ENCODE measurements around the gene ADAMTS8.

The ADAMTS8 gene

DNA sequence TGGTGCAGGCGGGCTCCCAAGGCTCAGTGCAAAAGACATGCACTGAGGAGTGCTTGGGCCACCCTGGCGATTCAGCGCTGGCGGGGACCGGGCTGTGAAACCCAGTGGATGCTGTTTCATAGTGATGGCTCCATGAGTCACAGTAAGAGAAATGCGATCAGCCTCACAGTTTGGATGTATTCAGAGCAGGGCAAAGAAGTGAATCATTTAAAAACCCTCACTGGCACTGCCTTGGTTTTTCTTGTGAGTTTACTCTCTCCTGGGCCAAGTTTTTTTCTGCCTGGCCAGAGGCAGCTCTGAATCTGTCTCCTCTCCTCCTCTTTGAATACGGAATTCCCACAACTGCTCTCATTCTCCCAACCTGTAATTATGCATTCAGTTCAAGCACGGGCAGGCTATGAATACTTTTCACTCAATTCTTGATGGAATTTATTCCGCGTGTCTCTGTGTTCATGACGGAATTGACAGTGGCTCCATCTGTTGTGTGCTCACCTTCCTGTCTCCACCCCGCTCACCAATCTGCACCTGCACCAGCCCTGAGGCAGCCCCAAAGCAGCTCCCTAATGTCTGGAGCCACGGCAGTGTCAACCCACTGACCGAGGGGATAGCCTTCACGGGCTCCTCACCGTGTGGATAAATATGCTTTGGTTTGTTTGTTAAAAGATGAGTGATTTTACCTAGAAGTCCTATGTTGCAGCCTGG is 14.9 kb downstream of the ADAMTS8 start:
- Histone ChIP-seq H3K9me3 (ENCODE audit: control insufficient read depth, insufficient read depth, low read length) (no peaks in the 10 kb centered on the region), H3K36me3 (ENCODE audit: insufficient read depth, low read length) (no peaks in the 10 kb centered on the region), H3K9ac (ENCODE audit: low read depth, low read length) (no peak overlapping the region), H3K4me1 (ENCODE audit: insufficient read depth, low read length) (peaks cover 5% of the 10 kb centered on the region; the same call in 1 of the 2 replicates)

DNA sequence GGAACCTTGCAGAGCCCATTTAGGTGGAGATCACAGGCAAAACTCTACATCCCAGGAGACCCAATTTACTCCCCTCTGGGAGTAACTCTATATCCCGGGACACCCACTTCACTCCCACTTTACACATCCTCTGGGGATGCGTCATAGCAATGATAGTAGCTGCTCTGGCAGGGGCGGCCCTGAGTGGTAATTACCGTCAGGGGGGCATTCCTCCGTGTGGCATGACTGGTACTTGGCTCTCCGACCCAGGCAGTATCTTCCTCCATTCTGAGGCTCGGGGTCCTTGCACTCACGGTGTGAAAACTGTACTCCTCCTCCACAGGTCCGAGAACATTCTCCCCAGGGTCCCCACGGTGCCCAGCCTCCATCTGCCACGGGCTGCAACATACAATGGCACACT is 17.2 kb downstream of the ADAMTS8 start:
- Histone ChIP-seq H3K4me1 (ENCODE audit: insufficient read depth, low read length) (peaks cover 5% of the 10 kb centered on the region; the same call in 1 of the 2 replicates), H3K9ac (ENCODE audit: low read depth, low read length) (no peak overlapping the region), H3K36me3 (ENCODE audit: insufficient read depth, low read length) (no peaks in the 10 kb centered on the region), H3K9me3 (ENCODE audit: control insufficient read depth, insufficient read depth, low read length) (no peaks in the 10 kb centered on the region)

DNA sequence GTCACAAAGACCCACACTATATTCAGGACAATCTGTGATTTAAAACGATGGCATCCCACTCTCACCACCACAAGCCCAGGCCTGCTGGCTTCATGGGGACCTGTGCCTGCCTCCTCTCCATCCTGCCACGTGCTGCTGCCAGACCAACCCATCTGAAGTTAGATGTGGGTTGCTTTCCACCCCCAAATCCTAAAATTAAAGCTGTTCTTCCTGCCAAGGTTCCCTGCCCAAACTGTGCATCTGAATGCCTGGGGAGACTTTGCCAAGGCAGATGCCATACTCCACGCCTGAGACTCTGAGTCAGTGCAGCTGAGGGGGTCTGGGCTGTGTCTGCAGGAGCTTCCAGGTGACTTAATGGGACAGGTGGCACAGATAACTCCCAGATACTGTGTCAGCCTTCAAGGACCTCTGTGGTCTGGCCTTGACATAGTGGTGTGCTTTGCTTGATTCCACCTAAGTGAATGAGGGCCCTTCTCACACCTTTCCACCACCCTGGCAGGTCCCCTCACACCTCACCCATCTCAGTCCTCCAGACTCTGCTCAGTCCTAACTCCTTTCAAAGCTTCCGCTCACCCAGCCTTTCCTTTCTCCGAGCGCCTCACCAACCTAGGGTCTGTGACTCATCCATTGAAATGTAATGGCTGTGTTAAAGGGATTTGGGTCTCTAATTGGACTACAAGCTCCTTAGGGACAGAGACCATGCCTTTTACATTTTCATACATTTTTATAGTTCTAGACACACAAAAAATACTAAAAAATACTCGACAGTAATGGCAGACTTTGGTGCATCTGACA is 18.6 kb downstream of the ADAMTS8 start:
- H3K36me3 ChIP-seq (ENCODE audit: insufficient read depth, low read length), result no peaks in the 10 kb centered on the region

DNA sequence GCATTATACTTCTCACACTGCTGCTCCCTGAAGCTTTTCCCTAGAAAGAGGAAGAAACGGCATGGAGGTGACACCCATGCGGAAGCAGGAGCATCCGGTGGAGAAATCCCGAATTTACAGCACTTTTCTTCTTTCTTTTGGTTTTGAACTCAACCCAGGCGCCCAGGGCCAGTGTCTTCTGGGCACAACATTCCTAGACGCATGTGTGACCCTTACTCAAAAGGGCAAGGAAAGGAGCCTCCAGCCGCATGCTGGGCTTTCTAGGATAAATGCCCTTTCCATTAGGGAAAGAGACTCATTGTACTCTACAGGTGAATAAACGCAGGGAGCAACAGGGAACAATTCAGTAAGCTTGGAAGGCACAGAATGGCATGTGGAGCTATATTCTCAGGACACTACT is 19.5 kb downstream of the ADAMTS8 start:
- Histone ChIP-seq H3K9ac (ENCODE audit: low read depth, low read length) (no peak overlapping the region), H3K36me3 (ENCODE audit: insufficient read depth, low read length) (no peaks in the 10 kb centered on the region), H3K9me3 (ENCODE audit: control insufficient read depth, insufficient read depth, low read length) (no peaks in the 10 kb centered on the region), H3K4me1 (ENCODE audit: insufficient read depth, low read length) (peaks cover 13% of the 10 kb centered on the region; the same call in 1 of the 2 replicates)

More for the DNA sequence above, 18.6 kb downstream of the ADAMTS8 start:
- Histone ChIP-seq H3K4me1 (ENCODE audit: insufficient read depth, low read length) (peaks cover 7% of the 10 kb centered on the region; the same call in 1 of the 2 replicates), H3K9ac (ENCODE audit: low read depth, low read length) (no peak overlapping the region), H3K9me3 (ENCODE audit: control insufficient read depth, insufficient read depth, low read length) (no peaks in the 10 kb centered on the region)

DNA sequence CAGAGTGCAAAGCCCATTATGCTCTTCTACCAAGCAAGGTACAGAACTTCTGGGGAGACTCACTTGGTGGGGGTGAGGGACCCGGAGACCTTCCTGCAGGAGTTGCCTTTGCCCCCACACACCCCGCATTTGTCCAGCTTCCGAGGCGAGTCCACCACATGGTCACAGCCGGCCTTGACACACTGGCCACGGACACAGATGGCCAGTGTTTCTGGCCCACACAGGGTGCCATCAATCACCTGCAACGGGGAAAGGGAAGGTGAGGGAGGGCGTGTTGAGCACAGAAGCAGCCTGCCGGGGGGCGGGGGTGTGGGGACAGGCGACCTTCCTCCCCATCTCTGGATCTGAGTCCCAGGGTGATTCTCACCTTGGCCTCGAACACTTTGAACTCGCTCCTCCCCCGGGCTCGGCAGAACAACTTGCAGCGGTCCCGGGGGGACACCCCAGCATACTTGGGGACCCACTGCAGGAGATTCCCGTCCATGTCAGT is 20.0 kb downstream of the ADAMTS8 start:
- Histone ChIP-seq H3K9ac (ENCODE audit: low read depth, low read length) (no peak overlapping the region), H3K36me3 (ENCODE audit: insufficient read depth, low read length) (no peaks in the 10 kb centered on the region), H3K4me1 (ENCODE audit: insufficient read depth, low read length) (peaks cover 18% of the 10 kb centered on the region), H3K9me3 (ENCODE audit: control insufficient read depth, insufficient read depth, low read length) (no peaks in the 10 kb centered on the region)

DNA sequence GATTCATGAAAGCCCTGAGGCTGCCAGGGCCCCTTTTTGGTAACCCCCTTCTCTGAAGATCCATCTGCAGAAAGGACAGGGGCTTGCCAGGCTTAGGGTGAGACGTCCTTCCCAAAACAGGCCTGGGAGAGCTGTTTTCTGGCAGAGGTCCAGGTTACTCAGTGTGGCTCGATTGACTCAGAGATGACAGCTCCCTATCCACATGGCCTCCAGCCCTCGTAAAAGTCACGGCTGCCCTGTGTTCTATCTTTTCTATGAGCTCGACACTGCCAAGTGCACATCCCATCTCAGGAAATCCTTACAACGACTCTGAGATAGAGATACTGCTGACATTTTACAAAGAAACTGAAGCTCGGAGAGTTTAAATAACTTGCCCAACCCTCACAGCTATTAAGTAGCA is 20.4 kb downstream of the ADAMTS8 start:
- Histone ChIP-seq H3K36me3 (ENCODE audit: insufficient read depth, low read length) (no peaks in the 10 kb centered on the region), H3K9me3 (ENCODE audit: control insufficient read depth, insufficient read depth, low read length) (no peaks in the 10 kb centered on the region), H3K4me1 (ENCODE audit: insufficient read depth, low read length) (peaks cover 22% of the 10 kb centered on the region), H3K9ac (ENCODE audit: low read depth, low read length) (no peak overlapping the region)

DNA sequence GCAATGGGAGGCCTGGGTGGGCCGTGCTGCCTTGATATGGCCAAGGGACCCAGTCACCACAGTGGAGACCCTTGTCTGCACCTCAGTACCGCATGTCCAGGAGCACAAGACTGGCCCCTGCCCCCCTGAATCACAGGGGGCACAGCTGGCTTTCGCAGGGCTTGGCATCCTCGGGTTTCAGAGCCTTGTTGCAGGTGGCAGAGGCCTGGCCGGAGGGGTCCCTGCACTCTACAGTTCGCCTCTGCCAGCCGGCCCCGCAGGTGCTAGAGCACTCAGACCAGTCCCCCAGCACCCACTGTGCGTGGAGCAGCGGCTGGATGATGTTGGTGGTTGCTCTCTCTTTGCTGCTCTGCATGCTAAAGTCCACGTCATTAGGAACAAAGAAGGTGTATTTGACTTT is 23.0 kb downstream of the ADAMTS8 start:
- no peaks in the 10 kb centered on the region for H3K36me3 ChIP-seq (ENCODE audit: insufficient read depth, low read length)

DNA sequence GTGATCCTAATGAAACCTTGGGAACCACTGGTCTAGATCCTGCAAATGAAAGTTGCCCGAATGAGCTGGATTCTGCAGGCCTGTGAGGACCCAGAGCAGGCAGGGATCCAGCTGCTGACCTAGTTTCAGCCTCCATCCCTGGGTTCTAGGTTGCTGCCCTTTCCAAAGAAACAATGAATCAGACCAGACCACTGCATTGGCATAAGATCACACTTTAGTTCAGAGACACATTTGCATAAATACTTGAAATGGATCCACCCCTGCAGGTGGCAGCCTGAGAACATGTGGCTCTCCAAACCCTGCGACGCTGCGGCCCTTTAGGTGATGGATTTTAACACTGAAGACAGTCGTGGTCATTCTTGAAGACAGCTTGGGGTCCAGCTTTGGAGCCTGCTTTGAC is 23.7 kb downstream of the ADAMTS8 start:
- peaks cover 27% of the 10 kb centered on the region for H3K4me1 ChIP-seq (ENCODE audit: insufficient read depth, low read length)
- H3K9ac ChIP-seq (ENCODE audit: low read depth, low read length), result no peak overlapping the region
- no peaks in the 10 kb centered on the region for H3K9me3 ChIP-seq (ENCODE audit: control insufficient read depth, insufficient read depth, low read length)
- H3K36me3 ChIP-seq (ENCODE audit: insufficient read depth, low read length), result no peaks in the 10 kb centered on the region

More for the DNA sequence above, 23.0 kb downstream of the ADAMTS8 start:
- Histone ChIP-seq H3K9ac (ENCODE audit: low read depth, low read length) (no peak overlapping the region), H3K4me1 (ENCODE audit: insufficient read depth, low read length) (peaks cover 27% of the 10 kb centered on the region), H3K9me3 (ENCODE audit: control insufficient read depth, insufficient read depth, low read length) (no peaks in the 10 kb centered on the region)

DNA sequence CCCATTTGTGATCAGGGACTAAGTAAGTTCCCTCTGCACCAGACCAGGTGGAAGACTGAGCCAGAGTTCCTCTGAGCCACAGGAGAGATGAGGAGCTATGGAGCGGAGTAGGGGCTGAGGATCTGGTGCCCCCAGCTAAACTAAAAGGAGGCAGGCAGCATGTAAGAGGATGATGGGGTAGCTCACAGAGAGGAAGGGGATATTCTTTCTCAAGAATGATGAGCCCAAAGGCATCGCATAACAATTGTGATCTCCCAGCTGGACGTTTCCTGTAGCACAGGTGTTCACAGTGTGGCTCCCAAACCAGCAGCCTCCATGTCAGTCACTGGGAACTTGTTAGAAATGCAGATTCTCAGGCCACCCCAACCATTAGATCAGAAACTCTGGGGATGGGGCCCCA is 24.4 kb downstream of the ADAMTS8 start:
- H3K4me1 ChIP-seq (ENCODE audit: insufficient read depth, low read length), result peaks cover 22% of the 10 kb centered on the region
- H3K36me3 ChIP-seq (ENCODE audit: insufficient read depth, low read length), result no peaks in the 10 kb centered on the region
- H3K9me3 ChIP-seq (ENCODE audit: control insufficient read depth, insufficient read depth, low read length), result no peaks in the 10 kb centered on the region
- H3K9ac ChIP-seq (ENCODE audit: low read depth, low read length), result no peak overlapping the region

DNA sequence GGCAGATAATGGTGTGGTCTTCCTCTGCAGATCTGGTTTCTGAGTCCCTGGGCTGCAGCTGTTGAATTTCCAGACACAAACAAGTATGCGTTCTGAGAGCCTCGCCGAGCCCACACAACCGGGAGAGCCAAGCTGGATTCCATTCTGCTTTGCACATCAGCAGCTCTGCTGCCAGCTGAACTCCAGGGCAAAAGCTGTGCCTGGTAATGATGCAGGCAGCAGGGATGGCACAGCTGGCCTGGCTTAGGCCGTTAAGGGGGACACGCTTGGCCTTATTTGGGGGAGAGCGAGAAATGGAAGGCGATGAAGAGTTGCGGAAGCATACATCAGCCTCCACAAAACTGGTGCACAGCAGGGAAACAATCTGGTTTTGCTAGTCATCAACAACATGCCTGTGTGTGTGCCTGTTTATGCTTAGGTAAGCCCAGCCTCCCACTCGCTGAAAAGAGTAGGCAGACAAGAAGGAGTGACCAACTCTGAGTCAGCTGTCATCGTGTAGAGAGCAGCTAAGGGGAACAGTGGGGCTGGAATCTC is 25.1 kb downstream of the ADAMTS8 start:
- H3K4me1 ChIP-seq (ENCODE audit: insufficient read depth, low read length), result peaks cover 22% of the 10 kb centered on the region
- H3K9ac ChIP-seq (ENCODE audit: low read depth, low read length), result no peak overlapping the region
- H3K9me3 ChIP-seq (ENCODE audit: control insufficient read depth, insufficient read depth, low read length), result no peaks in the 10 kb centered on the region
- H3K36me3 ChIP-seq (ENCODE audit: insufficient read depth, low read length), result no peaks in the 10 kb centered on the region

DNA sequence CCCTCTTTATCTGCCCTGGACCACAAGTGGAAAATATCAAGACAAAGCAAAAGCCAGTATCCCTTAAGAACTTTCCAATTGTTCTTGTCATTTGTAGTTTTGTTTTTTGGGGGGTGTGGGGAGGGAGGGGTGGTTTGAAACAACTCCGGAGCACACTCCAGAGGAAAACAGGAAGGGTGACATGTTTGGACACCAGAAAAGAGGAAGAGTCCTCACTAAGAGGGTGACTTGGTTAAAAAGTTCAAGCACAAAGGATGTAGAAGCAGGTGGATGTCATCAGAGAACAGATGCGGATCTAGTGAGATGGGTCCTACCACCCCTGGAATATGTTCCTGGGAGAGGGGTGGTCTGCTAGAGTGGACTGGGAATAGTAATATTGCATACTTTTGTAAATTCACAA is 25.8 kb downstream of the ADAMTS8 start:
- no peak overlapping the region for H3K9ac ChIP-seq (ENCODE audit: low read depth, low read length)

DNA sequence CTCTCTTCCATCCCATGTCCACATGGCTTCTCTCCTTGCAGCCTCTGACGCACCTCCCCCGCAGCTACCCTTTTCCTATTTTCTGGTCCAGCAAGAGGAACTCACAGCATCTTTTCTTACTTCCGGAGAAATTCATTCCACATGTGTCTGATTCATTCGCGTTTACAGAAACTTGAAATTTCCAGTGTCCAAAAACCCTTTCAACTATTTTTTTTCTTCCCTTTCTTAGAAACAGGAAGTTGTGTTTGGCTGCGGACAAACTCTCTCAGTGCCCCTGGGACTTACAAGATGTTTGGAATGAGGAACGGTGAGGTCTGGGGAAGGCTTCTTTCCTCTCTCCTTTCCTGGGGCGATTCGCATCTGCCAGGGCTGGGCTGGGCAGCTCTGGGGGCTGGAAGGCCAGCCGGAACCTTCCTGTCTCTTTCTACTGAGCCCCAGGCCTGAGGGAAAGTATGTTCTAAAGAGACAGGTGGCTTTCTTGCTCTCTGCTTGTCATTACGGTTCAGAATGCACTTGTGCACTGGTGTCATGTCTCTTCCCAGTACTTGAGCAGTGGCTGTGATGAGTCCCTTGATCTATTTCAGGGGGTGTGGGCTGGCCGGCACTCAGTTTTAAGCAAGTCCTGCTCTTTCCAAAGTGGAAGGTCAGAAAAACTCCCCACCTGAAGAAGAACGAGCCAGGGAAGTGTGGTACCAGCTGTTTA is 27.5 kb downstream of the ADAMTS8 start:
- Histone ChIP-seq H3K36me3 (ENCODE audit: insufficient read depth, low read length) (no peaks in the 10 kb centered on the region), H3K9ac (ENCODE audit: low read depth, low read length) (no peak overlapping the region), H3K9me3 (ENCODE audit: control insufficient read depth, insufficient read depth, low read length) (no peaks in the 10 kb centered on the region), H3K4me1 (ENCODE audit: insufficient read depth, low read length) (peaks cover 22% of the 10 kb centered on the region)

More for the DNA sequence above, 25.8 kb downstream of the ADAMTS8 start:
- H3K4me1 ChIP-seq (ENCODE audit: insufficient read depth, low read length), result peaks cover 22% of the 10 kb centered on the region
- H3K9me3 ChIP-seq (ENCODE audit: control insufficient read depth, insufficient read depth, low read length), result no peaks in the 10 kb centered on the region
- H3K36me3 ChIP-seq (ENCODE audit: insufficient read depth, low read length), result no peaks in the 10 kb centered on the region

DNA sequence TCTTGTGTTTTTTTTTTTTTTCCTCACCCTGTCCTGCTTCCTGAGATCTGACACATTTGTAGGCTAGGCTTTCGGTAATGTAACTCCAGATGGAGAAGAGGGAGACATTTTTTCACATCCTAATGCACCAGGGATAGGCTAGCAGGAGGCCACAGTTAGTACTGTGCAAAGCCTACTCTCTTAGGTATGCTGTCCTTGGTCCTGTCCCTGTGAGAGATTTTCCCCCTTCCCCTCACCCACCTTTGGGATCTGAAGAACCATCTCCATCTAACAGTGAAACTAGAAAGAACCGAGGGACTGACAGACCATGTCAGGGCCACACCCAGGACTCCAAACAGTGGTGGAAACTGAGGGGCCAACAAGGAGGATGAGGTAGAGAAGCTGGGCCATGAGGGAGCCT is 29.2 kb downstream of the ADAMTS8 start:
- Histone ChIP-seq H3K9me3 (ENCODE audit: control insufficient read depth, insufficient read depth, low read length) (no peaks in the 10 kb centered on the region), H3K4me1 (ENCODE audit: insufficient read depth, low read length) (peaks cover 15% of the 10 kb centered on the region), H3K36me3 (ENCODE audit: insufficient read depth, low read length) (no peaks in the 10 kb centered on the region)

DNA sequence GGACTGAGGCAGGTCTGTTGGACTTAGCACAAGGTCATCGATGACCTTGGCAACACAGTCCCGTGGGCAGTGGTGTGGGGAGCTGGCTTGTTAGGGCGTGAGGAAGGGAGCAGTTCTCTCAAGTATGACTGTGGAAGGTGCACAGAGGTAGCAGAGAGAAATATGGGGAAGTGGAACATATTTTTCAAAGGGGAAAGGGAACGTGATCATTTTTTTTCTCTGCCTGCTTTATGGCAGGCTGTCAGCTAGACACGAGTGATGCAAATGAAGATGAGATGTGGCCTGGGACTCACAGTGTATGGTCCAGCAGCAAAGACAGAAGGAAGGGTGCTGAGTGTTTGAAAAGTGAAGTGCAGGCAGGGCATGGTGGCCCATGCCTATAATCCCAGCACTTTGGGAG is 30.6 kb downstream of the ADAMTS8 start:
- Histone ChIP-seq H3K9me3 (ENCODE audit: control insufficient read depth, insufficient read depth, low read length) (no peaks in the 10 kb centered on the region), H3K4me1 (ENCODE audit: insufficient read depth, low read length) (peaks cover 3% of the 10 kb centered on the region; the same call in 1 of the 2 replicates), H3K36me3 (ENCODE audit: insufficient read depth, low read length) (no peaks in the 10 kb centered on the region), H3K9ac (ENCODE audit: low read depth, low read length) (no peak overlapping the region)

More for the DNA sequence above, 29.2 kb downstream of the ADAMTS8 start:
- H3K9ac ChIP-seq (ENCODE audit: low read depth, low read length), result no peak overlapping the region
